H1 (cell line): ENCODE measurements around the gene GATA1. TPM values are rescaled to one million over a fixed set of nuclear protein-coding genes. Genes with fewer than 3 reads are reported as not detected.

Experiments used
- CTCF ChIA-PET: fragments of 300-600 bp; sonication (Branson Sonifier 250); formaldehyde crosslinking; loops from one replicate; lab custom pipeline; 2021; ENCODE audit not compliant: partially characterized antibody; lab: Charles Lee
- POLR2A ChIA-PET: fragments of 300-600 bp; sonication (Branson Sonifier 250); formaldehyde crosslinking; loops from one replicate; lab custom pipeline; 2021; ENCODE audit warnings: inconsistent platforms; ENCODE audit not compliant: partially characterized antibody; lab: Charles Lee
- DNase-seq, 2 experiments: peaks; one replicate each; pipeline versions ENCODE4 v3.0.0 to v3.0.0-alpha.2; 2010 to 2022; ENCODE audit warnings: low spot score in 2 of 2, low read depth in 1 of 2, mixed read lengths in 1 of 2
- FAIRE-seq: peaks from 2 replicates; lab custom pipeline; 2011; peaks lifted over from hg19 to GRCh38; lab: Jason Lieb, UNC
- H2AFZ ChIP-seq: 2 replicates; pipeline ENCODE4 v1.8.1; 2012; ENCODE audit warnings: low read length, inconsistent platforms
- H2AK5ac ChIP-seq: 2 replicates; pipeline ENCODE4 v1.6.1; 2013; ENCODE audit warnings: low read depth, low read length
- H2BK120ac ChIP-seq: replicated peaks from 2 replicates; pipeline ENCODE3; 2013; ENCODE audit warnings: low read depth, low read length, inconsistent platforms
- H2BK12ac ChIP-seq: 2 replicates; pipeline ENCODE4 v1.6.1; 2013; ENCODE audit warnings: low read depth, low read length
- H2BK15ac ChIP-seq: 2 replicates; pipeline ENCODE4 v1.6.1; 2013; ENCODE audit warnings: low read length
- H2BK20ac ChIP-seq: 2 replicates; pipeline ENCODE4 v1.6.1; 2013; ENCODE audit warnings: low read length
- H2BK5ac ChIP-seq: 2 replicates; pipeline ENCODE4 v1.6.1; 2013; ENCODE audit warnings: low read depth, low read length
- H3K14ac ChIP-seq: 2 replicates; pipeline ENCODE4 v1.6.1; 2013; ENCODE audit warnings: inconsistent platforms; ENCODE audit not compliant: insufficient read length
- H3K18ac ChIP-seq: 2 replicates; pipeline ENCODE4 v1.6.1; 2013; ENCODE audit warnings: low read length; ENCODE audit errors: extremely low read depth
- H3K23ac ChIP-seq: 2 replicates; pipeline ENCODE4 v1.6.1; 2013; ENCODE audit warnings: inconsistent platforms; ENCODE audit not compliant: insufficient read length
- H3K23me2 ChIP-seq: 2 replicates; pipeline ENCODE4 v1.6.1; 2013; ENCODE audit warnings: low read depth, low read length
- H3K27ac ChIP-seq: 2 replicates; pipeline ENCODE4 v1.6.1; 2011; ENCODE audit warnings: low read depth, low read length, inconsistent platforms
- H3K27me3 ChIP-seq, 4 experiments: replicated peaks in 1 of 4; 1 replicate in 1 of 4; 2 replicates in 3 of 4; pipeline versions ENCODE4 v1.6.1 to v1.8.1; 2011 to 2013; ENCODE audit warnings: low read length in 3 of 4, mild to moderate bottlenecking in 3 of 4, inconsistent platforms in 2 of 4, mixed read lengths in 2 of 4, moderate library complexity in 1 of 4; ENCODE audit not compliant: control insufficient read depth in 3 of 4, insufficient read depth in 3 of 4; ENCODE audit errors: extremely low read depth in 1 of 4
- H3K36me3 ChIP-seq, 4 experiments: 2 replicates each; pipeline versions ENCODE4 v1.6.1 to v1.8.1; 2011 to 2013; ENCODE audit warnings: mild to moderate bottlenecking in 4 of 4, low read length in 3 of 4, moderate library complexity in 2 of 4, control low read depth in 1 of 4, inconsistent platforms in 1 of 4; ENCODE audit not compliant: insufficient read depth in 4 of 4, control insufficient read depth in 2 of 4
- H3K4ac ChIP-seq: replicated peaks from 2 replicates; pipeline ENCODE3; 2013; ENCODE audit warnings: low read length, low read depth, mixed read lengths, inconsistent platforms; ENCODE audit not compliant: insufficient read length
- H3K4me1 ChIP-seq, 4 experiments: replicated peaks in 1 of 4; 1 replicate in 1 of 4; 2 replicates in 3 of 4; pipeline versions ENCODE4 v1.6.1 to v1.8.1; 2011 to 2013; ENCODE audit warnings: low read length in 3 of 4, inconsistent platforms in 2 of 4, mixed read lengths in 1 of 4; ENCODE audit not compliant: insufficient read depth in 4 of 4, control insufficient read depth in 3 of 4
- H3K4me2 ChIP-seq, 2 experiments: 2 replicates each; pipeline versions ENCODE4 v1.6.1 to v1.8.1; 2011 to 2013; ENCODE audit warnings: low read depth in 2 of 2, low read length in 2 of 2, control low read depth in 1 of 2, inconsistent platforms in 1 of 2, mild to moderate bottlenecking in 1 of 2; ENCODE audit not compliant: insufficient read depth in 1 of 2
- H3K4me3 ChIP-seq, 4 experiments: fragments of 200-600, 300-600 bp in 1 of 4; sonication (generic), shearing (Covaris generic), sonication (Bioruptor Twin) in 1 of 4; 2 replicates each; pipeline versions ENCODE4 v1.5.1 to v1.8.1; 2011 to 2016; ENCODE audit warnings: low read length in 4 of 4, low read depth in 3 of 4, control low read depth in 2 of 4, inconsistent platforms in 2 of 4, mild to moderate bottlenecking in 2 of 4, mixed read lengths in 1 of 4, moderate library complexity in 1 of 4; ENCODE audit not compliant: insufficient read depth in 2 of 4; ENCODE audit errors: extremely low read depth in 1 of 4
- H3K56ac ChIP-seq: replicated peaks from 2 replicates; pipeline ENCODE3; 2013; ENCODE audit warnings: low read depth, mild to moderate bottlenecking, mixed read lengths, low read length, inconsistent platforms; ENCODE audit not compliant: insufficient read length
- H3K79me1 ChIP-seq: 2 replicates; pipeline ENCODE4 v1.6.1; 2013; ENCODE audit warnings: low read depth, low read length, control low read depth
- H3K79me2 ChIP-seq, 2 experiments: 2 replicates each; pipeline versions ENCODE4 v1.6.1 to v1.8.1; 2012 to 2013; ENCODE audit warnings: low read length in 2 of 2, mild to moderate bottlenecking in 2 of 2, inconsistent platforms in 1 of 2; ENCODE audit not compliant: insufficient read depth in 2 of 2, control insufficient read depth in 1 of 2
- H3K9ac ChIP-seq, 4 experiments: replicated peaks in 1 of 4; 1 replicate in 1 of 4; 2 replicates in 3 of 4; pipeline versions ENCODE4 v1.6.1 to v1.8.1; 2011 to 2013; ENCODE audit warnings: low read depth in 3 of 4, low read length in 3 of 4, control low read depth in 2 of 4, mild to moderate bottlenecking in 2 of 4, moderate library complexity in 2 of 4, inconsistent platforms in 1 of 4; ENCODE audit errors: extremely low read depth in 1 of 4
- H3K9me3 ChIP-seq, 2 experiments: 2 replicates each; pipeline versions ENCODE4 v1.6.1 to v1.8.1; 2012 to 2013; ENCODE audit warnings: mild to moderate bottlenecking in 2 of 2, moderate library complexity in 2 of 2, control low read depth in 1 of 2, inconsistent platforms in 1 of 2, low read depth in 1 of 2, low read length in 1 of 2, mixed read lengths in 1 of 2; ENCODE audit not compliant: insufficient read depth in 2 of 2
- H4K20me1 ChIP-seq, 2 experiments: replicated peaks in 1 of 2; 2 replicates each; pipeline versions ENCODE3 to v1.8.1; 2011 to 2013; ENCODE audit warnings: inconsistent platforms in 2 of 2, low read length in 2 of 2, mild to moderate bottlenecking in 1 of 2; ENCODE audit not compliant: insufficient read depth in 2 of 2, control insufficient read depth in 1 of 2
- H4K5ac ChIP-seq: 2 replicates; pipeline ENCODE4 v1.6.1; 2013; ENCODE audit warnings: low read length, low read depth, mixed read lengths, inconsistent platforms; ENCODE audit not compliant: insufficient read length
- H4K8ac ChIP-seq: 2 replicates; pipeline ENCODE4 v1.8.0; 2013; ENCODE audit warnings: mild to moderate bottlenecking, moderate library complexity, low read length, inconsistent platforms; ENCODE audit not compliant: insufficient read depth; ENCODE audit errors: extremely low read depth
- H4K91ac ChIP-seq: replicated peaks from 2 replicates; pipeline ENCODE3; 2013; ENCODE audit warnings: low read length, mixed read lengths, inconsistent platforms; ENCODE audit not compliant: insufficient read length
- ASH2L ChIP-seq: fragments of 200-600, 300-600 bp; sonication (generic); IDR thresholded peaks from one replicate; pipeline ENCODE4 v1.7.1; 2017; ENCODE audit warnings: low read length
- CREB1 ChIP-seq: IDR thresholded peaks from 2 replicates; pipeline ENCODE4 v1.6.1; 2012; ENCODE audit warnings: inconsistent platforms
- EZH2 ChIP-seq: fragments of 200-600 bp; sonication (generic); IDR thresholded peaks from 2 replicates; pipeline ENCODE4 v1.7.1; 2012; ENCODE audit warnings: low read depth, mild to moderate bottlenecking, moderate library complexity, low read length, inconsistent platforms; ENCODE audit not compliant: severe bottlenecking
- JUND ChIP-seq: IDR thresholded peaks from 2 replicates; pipeline ENCODE4 v1.6.1; 2011; ENCODE audit warnings: mild to moderate bottlenecking, improper control_type of control experiment, low read length
- NANOG ChIP-seq: IDR thresholded peaks from 2 replicates; pipeline ENCODE4 v1.6.1; 2011; ENCODE audit warnings: low read length, low read depth, mild to moderate bottlenecking, inconsistent platforms; ENCODE audit not compliant: insufficient read depth, poor library complexity, severe bottlenecking
- WGBS, 2 experiments: shearing (Covaris generic) in 1 of 2; methylation state at CpG; one replicate each; pipeline versions ENCODE4 v1.1.6 to v1.1.7; 2013 to 2015; ENCODE audit warnings: low lambda C conversion rate in 2 of 2, mixed read lengths in 2 of 2, inconsistent platforms in 1 of 2, low coverage in 1 of 2, missing lambda C conversion rate in 1 of 2; ENCODE audit not compliant: insufficient replicate concordance in 2 of 2, insufficient coverage in 1 of 2, insufficient read length in 1 of 2; ENCODE audit errors: extremely low coverage in 1 of 2, missing lambda C conversion rate in 1 of 2; 5-methylcytosine and 5-hydroxymethylcytosine counted together
- polyA plus RNA-seq, 7 experiments: library from polyadenylated mRNA; depleted of rRNA in 3 of 7; stranded (reverse) in 5 of 7; unstranded in 2 of 7; fragments of >200 nt in 5 of 7; fragments of 200-250 nt in 2 of 7; gene quantifications; 1 replicate in 5 of 7; 2 replicates in 1 of 7; 4 replicates in 1 of 7; pipeline versions ENCODE4 v1.2.1 to v1.2.3, GENCODE V29; 2011 to 2013; ENCODE audit warnings: missing spikeins in 2 of 7, mixed read lengths in 2 of 7
- total RNA-seq: library from RNA; stranded (reverse); fragmentation: NEBNext Ultra II Directional; extraction: Animal tissue kit (Norgen Biotek cat#: 25700); gene quantifications from 2 replicates; pipeline ENCODE4 v1.2.1, GENCODE V29; 2021
- TF ChIP-seq, protein P1 (sequence below): IDR thresholded peaks from 2 replicates; pipeline ENCODE4 v1.6.1; 2012; ENCODE audit warnings: inconsistent platforms
- TF ChIP-seq, protein P2 (sequence below): IDR thresholded peaks from 2 replicates; pipeline ENCODE4 v1.6.1; 2011; ENCODE audit warnings: low read depth, mild to moderate bottlenecking, low read length; ENCODE audit not compliant: insufficient read depth

Gene GATA1
- total and polyA plus RNA-seq, 2 of the 8 experiments (the other 6 are each of a cell fraction or from before 2014, with no cell fraction given) = 0.05 TPM; not detected in 1

DNA sequence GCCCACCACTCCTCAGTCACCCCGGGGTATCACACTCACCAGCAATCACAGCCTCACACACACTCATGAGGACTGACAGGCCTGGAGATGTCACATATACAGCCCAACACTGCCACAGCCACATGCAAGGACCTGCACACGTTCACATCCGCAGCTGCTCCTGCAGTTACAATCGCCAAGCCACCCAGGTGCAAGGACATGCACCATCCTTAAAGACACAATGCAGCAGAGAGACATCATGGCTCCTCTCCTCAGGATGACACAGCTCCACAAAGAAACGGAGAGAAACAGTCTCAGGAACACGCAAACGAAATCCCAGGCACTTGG is 48.0 kb downstream of the GATA1 start:
- ChIA-PET CTCF (interaction anchor here (0.6 to 1.2 kb wide), 2 partner anchors 12 to 163 kb away, joined by 3 to 5 read pairs; no protein-coding TSS in a partner anchor), POLR2A (interaction anchor here (0.7 to 1.1 kb wide), 2 partner anchors 11 to 352 kb away, joined by 3 read pairs; no protein-coding TSS in a partner anchor)
- peaks cover 11% of the 10 kb centered on the region; the same call in 1 of the 2 replicates for H3K23me2 ChIP-seq
- H3K23ac ChIP-seq = no peak overlapping the region
- H2BK12ac ChIP-seq = no peak overlapping the region
- peaks cover 0 to 3% of the 10 kb centered on the region in 2 experiments for H4K20me1 ChIP-seq
- no peak overlapping the region for H2BK5ac ChIP-seq
- FAIRE-seq (no peak), DNase-seq (no peak)
- H2BK120ac ChIP-seq = no peak overlapping the region
- peaks cover 21 to 61% (median 48%) of the 10 kb centered on the region in 4 experiments for H3K27me3 ChIP-seq
- H4K8ac ChIP-seq = no peak overlapping the region
- no peak for TF ChIP-seq NANOG
- peak; percentile 27 for TF ChIP-seq EZH2
- TF ChIP-seq JUND = no peak
- TF ChIP-seq ASH2L = no peak
- no peak for TF ChIP-seq CREB1
- TF ChIP-seq, protein P1, sequence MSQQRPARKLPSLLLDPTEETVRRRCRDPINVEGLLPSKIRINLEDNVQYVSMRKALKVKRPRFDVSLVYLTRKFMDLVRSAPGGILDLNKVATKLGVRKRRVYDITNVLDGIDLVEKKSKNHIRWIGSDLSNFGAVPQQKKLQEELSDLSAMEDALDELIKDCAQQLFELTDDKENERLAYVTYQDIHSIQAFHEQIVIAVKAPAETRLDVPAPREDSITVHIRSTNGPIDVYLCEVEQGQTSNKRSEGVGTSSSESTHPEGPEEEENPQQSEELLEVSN = no peak
- TF ChIP-seq, protein P2, sequence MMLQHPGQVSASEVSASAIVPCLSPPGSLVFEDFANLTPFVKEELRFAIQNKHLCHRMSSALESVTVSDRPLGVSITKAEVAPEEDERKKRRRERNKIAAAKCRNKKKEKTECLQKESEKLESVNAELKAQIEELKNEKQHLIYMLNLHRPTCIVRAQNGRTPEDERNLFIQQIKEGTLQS = no peak
- no peaks in the 10 kb centered on the region for H3K79me2 ChIP-seq
- H3K4me3 ChIP-seq = peak overlapping the region in 2 of 4 experiments; percentile 22 to 61; a peak in 5 of 8 replicates
- H3K9me3 ChIP-seq = no peaks in the 10 kb centered on the region
- no peak overlapping the region for H3K27ac ChIP-seq
- H3K56ac ChIP-seq = no peak overlapping the region
- no peaks in the 10 kb centered on the region for H3K79me1 ChIP-seq
- no peak overlapping the region for H4K5ac ChIP-seq
- H2AK5ac ChIP-seq = no peak overlapping the region; the same call in 1 of the 2 replicates
- no peak overlapping the region for H2BK20ac ChIP-seq
- peaks cover 0 to 8% (median 2%) of the 10 kb centered on the region in 4 experiments; a peak in 4 of 7 replicates for H3K4me1 ChIP-seq
- no peak overlapping the region; the same call in 1 of the 2 replicates for H2BK15ac ChIP-seq
- H3K18ac ChIP-seq = no peak overlapping the region
- H3K36me3 ChIP-seq = no peaks in the 10 kb centered on the region
- H4K91ac ChIP-seq = no peak overlapping the region
- H3K4me2 ChIP-seq = peak overlapping the region; percentile 85 to 87
- H2AFZ ChIP-seq = no peak overlapping the region
- no peak overlapping the region for H3K9ac ChIP-seq
- 34% methylated on average over 7 of the region's 7 CpGs; no CpG with 5 or more reads in 1 of the 2 experiments for WGBS, 2 experiments
- H3K4ac ChIP-seq = no peak overlapping the region
- H3K14ac ChIP-seq = no peak overlapping the region
